HepG2 (cell line): ENCODE data around the gene CACNA1G. TPM values are rescaled to one million over a fixed set of nuclear protein-coding genes. Genes with fewer than 3 reads are reported as not detected.

ENCODE experiments used
- EP300 ChIP-seq, 3 experiments: sonication (generic) in 1 of 3; formaldehyde crosslinking in 1 of 3; IDR thresholded peaks; 2 replicates each; pipeline versions ENCODE4 v1.5.1 to v1.6.1; 2011 to 2020; ENCODE audit warnings: low read depth in 2 of 3, low read length in 2 of 3, borderline replicate concordance in 1 of 3, improper control_type of control experiment in 1 of 3, mild to moderate bottlenecking in 1 of 3, missing genetic modification reagents in 1 of 3, moderate library complexity in 1 of 3
- GABPA ChIP-seq, 2 experiments: IDR thresholded peaks; 2 replicates each; pipeline ENCODE4 v1.6.1; 2011 to 2016; ENCODE audit warnings: low read depth in 2 of 2, low read length in 1 of 2, missing biosample characterization in 1 of 2, missing genetic modification characterization in 1 of 2
- HBP1 ChIP-seq: IDR thresholded peaks from 2 replicates; pipeline ENCODE4 v1.6.1; 2016; ENCODE audit warnings: low read depth, control low read depth
- HNRNPH1 ChIP-seq: fragments of 200-400 bp; formaldehyde crosslinking; optimal IDR thresholded peaks from 2 replicates; pipeline ENCODE3; 2017; ENCODE audit warnings: mild to moderate bottlenecking, low read depth, low read length
- KLF16 ChIP-seq, 2 experiments: sonication (generic) in 1 of 2; formaldehyde crosslinking in 1 of 2; IDR thresholded peaks; 2 replicates each; pipeline versions ENCODE4 v1.6.1 to v1.8.0; 2016 to 2023; ENCODE audit warnings: missing genetic modification reagents in 2 of 2, missing compliant biosample characterization in 1 of 2
- KMT2B ChIP-seq: IDR thresholded peaks from 2 replicates; pipeline ENCODE4 v1.6.1; 2016; ENCODE audit warnings: missing genetic modification reagents, missing compliant biosample characterization
- MEIS2 ChIP-seq: sonication (generic); formaldehyde crosslinking; IDR thresholded peaks from 2 replicates; pipeline ENCODE4 v1.9.0; 2021; ENCODE audit warnings: mild to moderate bottlenecking, missing genetic modification reagents
- NFKB2 ChIP-seq: sonication (generic); formaldehyde crosslinking; IDR thresholded peaks from 2 replicates; pipeline ENCODE4 v1.4.0; 2020; ENCODE audit warnings: missing genetic modification reagents, borderline replicate concordance
- NKX3-1 ChIP-seq: sonication (generic); formaldehyde crosslinking; IDR thresholded peaks from 2 replicates; pipeline ENCODE4 v1.5.0; 2020; ENCODE audit warnings: missing genetic modification reagents
- NR2F2 ChIP-seq: IDR thresholded peaks from 2 replicates; pipeline ENCODE4 v1.6.1; 2012; ENCODE audit warnings: low read depth, inconsistent platforms, borderline replicate concordance
- PAX8 ChIP-seq: sonication (generic); formaldehyde crosslinking; IDR thresholded peaks from 2 replicates; pipeline ENCODE4 v1.8.0; 2022; ENCODE audit warnings: mild to moderate bottlenecking, missing genetic modification reagents, borderline replicate concordance
- PAXIP1 ChIP-seq: sonication (generic); formaldehyde crosslinking; conservative IDR thresholded peaks from 2 replicates; pipeline ENCODE4 v1.4.0; 2020; ENCODE audit warnings: mild to moderate bottlenecking, missing genetic modification reagents, moderate library complexity
- PHF5A ChIP-seq: IDR thresholded peaks from one replicate; pipeline ENCODE4 v1.6.1; 2018; ENCODE audit warnings: low read depth, missing genetic modification reagents; ENCODE audit not compliant: unreplicated experiment
- RBM22 ChIP-seq: fragments of 200-400 bp; formaldehyde crosslinking; optimal IDR thresholded peaks from 2 replicates; pipeline ENCODE3; 2017; ENCODE audit warnings: mild to moderate bottlenecking, low read length, moderate library complexity
- SMARCC2 ChIP-seq: fragments of 450-650 bp; IDR thresholded peaks from 2 replicates; pipeline ENCODE4 v1.6.1; 2017; ENCODE audit warnings: antibody characterized with exemption, mild to moderate bottlenecking
- THAP11 ChIP-seq: IDR thresholded peaks from 2 replicates; pipeline ENCODE4 v1.6.1; 2016; ENCODE audit warnings: missing biosample characterization, missing genetic modification reagents
- ZFP37 ChIP-seq: sonication (generic); formaldehyde crosslinking; IDR thresholded peaks from 2 replicates; pipeline ENCODE4 v1.4.0; 2020; ENCODE audit warnings: missing genetic modification reagents, borderline replicate concordance
- ZNF180 ChIP-seq: sonication (generic); formaldehyde crosslinking; IDR thresholded peaks from 2 replicates; pipeline ENCODE4 v1.4.0; 2020; ENCODE audit warnings: low read depth, missing genetic modification reagents, borderline replicate concordance
- ZNF619 ChIP-seq: sonication (generic); formaldehyde crosslinking; IDR thresholded peaks from 2 replicates; pipeline ENCODE4 v1.4.0; 2020; ENCODE audit warnings: mild to moderate bottlenecking, missing genetic modification reagents
- ZNF772 ChIP-seq: sonication (generic); formaldehyde crosslinking; IDR thresholded peaks from 2 replicates; pipeline ENCODE4 v1.5.0; 2020; ENCODE audit warnings: mild to moderate bottlenecking, missing genetic modification reagents
- polyA plus RNA-seq, 8 experiments: library from polyadenylated mRNA; depleted of rRNA in 3 of 8; stranded (reverse) in 7 of 8; unstranded in 1 of 8; fragments of >200 nt; fragmentation: Illumina TruSeq in 4 of 8; extraction: Trizol in 4 of 8; gene quantifications; 2 replicates each; pipeline versions ENCODE4 v1.2.1 to v1.2.3, GENCODE V29; 2011 to 2016; ENCODE audit warnings: low read depth in 4 of 8, missing spikeins in 1 of 8, mixed read lengths in 1 of 8; ENCODE audit not compliant: insufficient read depth in 1 of 8
- total RNA-seq, 5 experiments: library from RNA; depleted of rRNA; stranded (reverse); fragments of >200 nt; fragmentation: Illumina TruSeq; extraction: Trizol; gene quantifications; 2 replicates each; pipeline ENCODE4 v1.2.3, GENCODE V29; 2016; ENCODE audit warnings: low read depth in 1 of 5

The CACNA1G gene
- total and polyA plus RNA-seq, 2 of the 13 experiments (the other 11 are each of a cell fraction or from before 2014, with no cell fraction given): 0.02 TPM; not detected in 1

- TF ChIP-seq PAXIP1: no peak; the same call in 1 of the 2 replicates
- no peak for TF ChIP-seq GABPA (IDR thresholded peaks at IDR 0.05; ENCODE audit: low read depth, low read length)
- TF ChIP-seq GABPA (CRISPR knock-in tag; IDR thresholded peaks at IDR 0.05; ENCODE audit: low read depth): no peak
- no peak for TF ChIP-seq NR2F2
- peak; percentile 30; the same call in 1 of the 2 replicates for TF ChIP-seq NKX3-1 (CRISPR knock-in tag)
- peak; percentile 30 for TF ChIP-seq RBM22
- no peak for TF ChIP-seq ZFP37 (CRISPR knock-in tag)
- no peak for TF ChIP-seq SMARCC2
- TF ChIP-seq NFKB2 (CRISPR knock-in tag): peak; percentile 51
- TF ChIP-seq THAP11: 0 out of 2 replicates have a peak, but pooled peaks have one; percentile 8
- TF ChIP-seq HNRNPH1: no peak
- peak; percentile 77; the same call in 1 of the 2 replicates for TF ChIP-seq ZNF772 (CRISPR knock-in tag)
- TF ChIP-seq EP300 (IDR thresholded peaks at IDR 0.05; ENCODE audit: low read depth in 2 of 2, low read length in 2 of 2): 0 out of 4 replicates have a peak, but pooled peaks of 1 of the 2 experiments have one; percentile 5
- TF ChIP-seq EP300 (CRISPR knock-in tag; IDR thresholded peaks at IDR 0.05; ENCODE audit: borderline replicate concordance): 0 out of 2 replicates have a peak, but pooled peaks have one; percentile 11
- TF ChIP-seq MEIS2 (CRISPR knock-in tag): 0 out of 2 replicates have a peak, but pooled peaks have one; percentile 75
- TF ChIP-seq ZNF180 (CRISPR knock-in tag): no peak
- peak; percentile 50 for TF ChIP-seq PHF5A (CRISPR knock-in tag)
- peak in 1 of 2 experiments; percentile 73; a peak in 2 of 4 replicates for TF ChIP-seq KLF16 (CRISPR knock-in tag; IDR thresholded peaks at IDR 0.05)
- no peak for TF ChIP-seq KMT2B
- no peak for TF ChIP-seq ZNF619 (CRISPR knock-in tag)
- no peak; the same call in 1 of the 2 replicates for TF ChIP-seq HBP1 (CRISPR knock-in tag)
- no peak for TF ChIP-seq PAX8 (CRISPR knock-in tag)
Measured at GRCh38 chr17:50541716-50542688, 18.5 kb upstream of the CACNA1G start (continued).
